DND-41 (cell line): ENCODE results near the gene TOM1L1.

Experiments used
- ATAC-seq: fragments of 200-7000 bp; cut with Tn5 transposase; 3 replicates; pipeline ENCODE4 v1.9.1; 2021; ENCODE audit warnings: low read depth; ENCODE audit not compliant: insufficient read depth
- DNase-seq: peaks from one replicate; pipeline ENCODE4 v3.0.0-alpha.2; 2020
- H2AFZ ChIP-seq: 2 replicates; pipeline ENCODE4 v1.6.0; 2012; ENCODE audit warnings: low read depth, low read length
- H3K27ac ChIP-seq: 2 replicates; pipeline ENCODE4 v1.5.1; 2012; ENCODE audit warnings: low read length, inconsistent platforms
- H3K27me3 ChIP-seq: fragments of 200-600 bp; sonication (generic); 2 replicates; pipeline ENCODE4 v1.6.0; 2012; ENCODE audit warnings: low read length, mild to moderate bottlenecking, inconsistent platforms; ENCODE audit not compliant: insufficient read depth, poor library complexity
- H3K36me3 ChIP-seq: 2 replicates; pipeline ENCODE4 v1.5.1; 2012; ENCODE audit warnings: low read length, inconsistent platforms; ENCODE audit not compliant: insufficient read depth
- H3K4me1 ChIP-seq: 2 replicates; pipeline ENCODE4 v1.5.1; 2012; ENCODE audit warnings: mild to moderate bottlenecking, low read length; ENCODE audit not compliant: insufficient read depth
- H3K4me2 ChIP-seq: 2 replicates; pipeline ENCODE4 v1.6.0; 2012; ENCODE audit warnings: mild to moderate bottlenecking, moderate library complexity, low read length, inconsistent platforms; ENCODE audit not compliant: insufficient read depth
- H3K4me3 ChIP-seq, 2 experiments: fragments of 200-600 bp in 1 of 2; shearing (Covaris generic) in 1 of 2; 2 replicates each; pipeline ENCODE4 v1.5.1; 2012 to 2016; ENCODE audit warnings: inconsistent platforms in 2 of 2, low read length in 2 of 2, mild to moderate bottlenecking in 2 of 2, low read depth in 1 of 2, moderate library complexity in 1 of 2
- H3K79me2 ChIP-seq: 2 replicates; pipeline ENCODE4 v1.6.0; 2012; ENCODE audit warnings: low read length, inconsistent platforms; ENCODE audit not compliant: insufficient read depth
- H3K9ac ChIP-seq: 2 replicates; pipeline ENCODE4 v1.6.0; 2012; ENCODE audit warnings: low read depth, mild to moderate bottlenecking, inconsistent platforms, low read length, moderate library complexity
- H3K9me3 ChIP-seq: 2 replicates; pipeline ENCODE4 v1.5.1; 2012; ENCODE audit warnings: low read length, moderate library complexity, mild to moderate bottlenecking, inconsistent platforms; ENCODE audit not compliant: insufficient read depth, severe bottlenecking
- H4K20me1 ChIP-seq: 2 replicates; pipeline ENCODE4 v1.6.0; 2012; ENCODE audit warnings: low read length; ENCODE audit not compliant: insufficient read depth
- EZH2 ChIP-seq: IDR thresholded peaks from 3 replicates; pipeline ENCODE4 v1.6.1; 2012; ENCODE audit warnings: borderline replicate concordance, low read depth, mild to moderate bottlenecking, moderate library complexity, low read length, inconsistent platforms; ENCODE audit not compliant: severe bottlenecking
- TF ChIP-seq, protein P1 (sequence below): IDR thresholded peaks from 2 replicates; pipeline ENCODE4 v1.5.1; 2012; ENCODE audit warnings: borderline replicate concordance, low read length, moderate library complexity, mild to moderate bottlenecking; ENCODE audit not compliant: poor library complexity, severe bottlenecking; ENCODE audit errors: extremely low read depth

TOM1L1 gene

DNA sequence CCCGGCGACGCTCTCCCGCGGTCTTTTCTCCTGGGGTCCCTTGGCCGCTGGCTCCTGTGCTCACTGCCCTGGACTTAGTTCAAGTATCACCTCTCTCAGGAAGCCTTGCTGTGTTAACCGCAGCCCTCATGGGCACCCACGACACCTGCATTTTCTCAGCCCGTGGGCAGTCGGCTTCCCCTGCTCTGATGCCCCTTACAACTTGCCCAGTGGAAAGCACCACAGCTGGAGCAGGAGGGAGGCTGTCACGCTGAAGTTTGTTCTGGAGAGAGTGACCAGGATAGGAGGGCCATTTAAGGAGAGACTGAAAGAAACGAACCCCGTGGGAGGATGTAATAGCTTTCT is 68.3 kb downstream of the TOM1L1 start:
- Histone ChIP-seq H3K4me2 (peak overlapping the region; percentile 74), H3K9me3 (no peaks in the 10 kb centered on the region), H2AFZ (peak overlapping the region; percentile 99), H3K27ac (peak overlapping the region; percentile 82), H3K27me3 (no peaks in the 10 kb centered on the region), H3K9ac (peak overlapping the region; percentile 71), H3K4me3 (peak overlapping the region; percentile 79 to 85), H4K20me1 (peaks cover 7% of the 10 kb centered on the region; the same call in 1 of the 2 replicates), H3K79me2 (peaks cover 67% of the 10 kb centered on the region), H3K36me3 (peaks cover 24% of the 10 kb centered on the region), H3K4me1 (peaks cover 36% of the 10 kb centered on the region)
- ATAC-seq (peak; percentile 36), DNase-seq (no peak)
- TF ChIP-seq EZH2, result no peak
- TF ChIP-seq, protein P1, sequence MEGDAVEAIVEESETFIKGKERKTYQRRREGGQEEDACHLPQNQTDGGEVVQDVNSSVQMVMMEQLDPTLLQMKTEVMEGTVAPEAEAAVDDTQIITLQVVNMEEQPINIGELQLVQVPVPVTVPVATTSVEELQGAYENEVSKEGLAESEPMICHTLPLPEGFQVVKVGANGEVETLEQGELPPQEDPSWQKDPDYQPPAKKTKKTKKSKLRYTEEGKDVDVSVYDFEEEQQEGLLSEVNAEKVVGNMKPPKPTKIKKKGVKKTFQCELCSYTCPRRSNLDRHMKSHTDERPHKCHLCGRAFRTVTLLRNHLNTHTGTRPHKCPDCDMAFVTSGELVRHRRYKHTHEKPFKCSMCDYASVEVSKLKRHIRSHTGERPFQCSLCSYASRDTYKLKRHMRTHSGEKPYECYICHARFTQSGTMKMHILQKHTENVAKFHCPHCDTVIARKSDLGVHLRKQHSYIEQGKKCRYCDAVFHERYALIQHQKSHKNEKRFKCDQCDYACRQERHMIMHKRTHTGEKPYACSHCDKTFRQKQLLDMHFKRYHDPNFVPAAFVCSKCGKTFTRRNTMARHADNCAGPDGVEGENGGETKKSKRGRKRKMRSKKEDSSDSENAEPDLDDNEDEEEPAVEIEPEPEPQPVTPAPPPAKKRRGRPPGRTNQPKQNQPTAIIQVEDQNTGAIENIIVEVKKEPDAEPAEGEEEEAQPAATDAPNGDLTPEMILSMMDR, result no peak

DNA sequence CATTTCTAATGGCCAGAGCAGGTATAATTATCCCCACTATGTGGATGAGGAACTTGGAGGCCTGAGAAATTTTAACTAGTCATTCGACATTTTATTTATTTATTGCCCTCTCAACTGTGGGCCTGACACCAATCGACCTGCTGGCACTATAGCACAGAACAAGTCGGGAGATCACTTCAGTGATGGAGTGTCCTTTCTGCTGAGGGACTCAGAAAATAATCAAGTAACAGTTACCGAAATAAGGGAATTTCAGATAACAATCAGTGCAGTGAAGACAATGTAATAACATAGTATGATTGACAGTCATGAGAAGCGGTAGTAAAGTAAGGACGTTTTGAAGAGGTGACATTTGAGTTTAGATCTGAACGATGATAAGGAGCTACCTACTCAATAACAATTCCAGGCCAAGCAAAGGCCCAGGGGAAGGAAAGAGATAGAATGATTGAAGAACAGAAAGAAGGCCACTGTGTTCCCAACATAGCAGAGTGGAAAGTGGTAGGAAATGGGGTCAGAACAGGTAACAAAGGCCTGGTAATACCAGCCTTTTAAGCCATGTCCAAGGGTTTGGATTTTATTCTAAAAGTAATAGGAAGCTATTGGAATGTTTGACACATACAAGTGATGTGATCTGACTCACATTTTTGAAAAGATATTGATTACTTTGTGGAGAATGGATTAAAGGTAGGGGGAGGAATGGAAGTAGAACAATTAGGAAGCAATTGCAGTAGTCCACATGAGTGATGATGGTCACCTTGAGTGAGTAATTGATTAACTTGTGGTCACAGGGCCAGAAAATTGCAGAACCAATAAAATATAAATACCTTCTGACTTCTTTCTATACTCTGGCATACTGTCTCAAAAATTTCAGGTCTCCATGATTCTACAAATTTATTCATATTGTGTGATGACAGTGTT is 69.3 kb downstream of the TOM1L1 start:
- peak overlapping the region; percentile 82; the same call in 1 of the 2 replicates for H3K27ac ChIP-seq
- peak overlapping the region; percentile 71 for H3K9ac ChIP-seq
- H2AFZ ChIP-seq, result peak overlapping the region; percentile 99
- H3K9me3 ChIP-seq, result no peaks in the 10 kb centered on the region
- H3K79me2 ChIP-seq, result peaks cover 65% of the 10 kb centered on the region
- H3K36me3 ChIP-seq, result peaks cover 15% of the 10 kb centered on the region
- DNase-seq (no peak), ATAC-seq (no peak)
- peak overlapping the region; percentile 74 for H3K4me2 ChIP-seq
- peaks cover 36% of the 10 kb centered on the region for H3K4me1 ChIP-seq
- H4K20me1 ChIP-seq, result peaks cover 11% of the 10 kb centered on the region
- H3K27me3 ChIP-seq, result no peaks in the 10 kb centered on the region
- no peak for TF ChIP-seq EZH2
- TF ChIP-seq, protein P1, result no peak
- H3K4me3 ChIP-seq, result peak overlapping the region; percentile 79 to 85; a peak in 3 of 4 replicates

DNA sequence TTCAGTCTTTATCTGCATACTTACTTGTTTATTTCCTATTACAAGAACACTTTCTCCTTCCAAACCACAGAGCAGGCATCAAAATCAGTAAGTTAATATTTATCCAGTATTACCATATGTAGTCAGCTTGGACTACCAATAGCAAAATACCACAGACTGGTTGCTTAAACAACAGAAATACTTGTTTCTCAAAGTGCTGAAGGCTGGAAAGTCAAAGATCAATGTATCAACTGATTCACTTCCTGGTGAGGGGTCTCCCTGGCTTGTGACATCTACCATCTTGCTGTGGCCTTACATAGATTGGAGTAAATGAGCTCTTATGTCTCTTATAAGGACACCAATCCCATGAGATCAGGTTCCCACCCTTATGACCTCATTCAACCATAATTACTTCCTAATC is 70.5 kb downstream of the TOM1L1 start:
- no peak overlapping the region for H3K27ac ChIP-seq
- peaks cover 11% of the 10 kb centered on the region for H4K20me1 ChIP-seq
- peaks cover 30% of the 10 kb centered on the region for H3K4me1 ChIP-seq
- no peak overlapping the region for H3K4me2 ChIP-seq
- no peak overlapping the region for H2AFZ ChIP-seq
- peaks cover 54% of the 10 kb centered on the region for H3K79me2 ChIP-seq
- DNase-seq, result no peak
- TF ChIP-seq EZH2, result no peak
- TF ChIP-seq, protein P1, result no peak
- no peaks in the 10 kb centered on the region for H3K9me3 ChIP-seq
- peaks cover 3% of the 10 kb centered on the region for H3K36me3 ChIP-seq
- ATAC-seq, result no peak
- no peak overlapping the region for H3K9ac ChIP-seq
- no peaks in the 10 kb centered on the region for H3K27me3 ChIP-seq
- H3K4me3 ChIP-seq, result no peak overlapping the region
